ENCODE data around the gene SLC37A1.

GRCh38 chr21:42538479-42539275, 25.0 kb downstream of the SLC37A1 start:
- TF ChIP-seq, protein P1, sequence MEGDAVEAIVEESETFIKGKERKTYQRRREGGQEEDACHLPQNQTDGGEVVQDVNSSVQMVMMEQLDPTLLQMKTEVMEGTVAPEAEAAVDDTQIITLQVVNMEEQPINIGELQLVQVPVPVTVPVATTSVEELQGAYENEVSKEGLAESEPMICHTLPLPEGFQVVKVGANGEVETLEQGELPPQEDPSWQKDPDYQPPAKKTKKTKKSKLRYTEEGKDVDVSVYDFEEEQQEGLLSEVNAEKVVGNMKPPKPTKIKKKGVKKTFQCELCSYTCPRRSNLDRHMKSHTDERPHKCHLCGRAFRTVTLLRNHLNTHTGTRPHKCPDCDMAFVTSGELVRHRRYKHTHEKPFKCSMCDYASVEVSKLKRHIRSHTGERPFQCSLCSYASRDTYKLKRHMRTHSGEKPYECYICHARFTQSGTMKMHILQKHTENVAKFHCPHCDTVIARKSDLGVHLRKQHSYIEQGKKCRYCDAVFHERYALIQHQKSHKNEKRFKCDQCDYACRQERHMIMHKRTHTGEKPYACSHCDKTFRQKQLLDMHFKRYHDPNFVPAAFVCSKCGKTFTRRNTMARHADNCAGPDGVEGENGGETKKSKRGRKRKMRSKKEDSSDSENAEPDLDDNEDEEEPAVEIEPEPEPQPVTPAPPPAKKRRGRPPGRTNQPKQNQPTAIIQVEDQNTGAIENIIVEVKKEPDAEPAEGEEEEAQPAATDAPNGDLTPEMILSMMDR (IDR thresholded peaks at IDR 0.05): no peak
- TF ChIP-seq POLR2A (IDR thresholded peaks at IDR 0.05) (no peak), EP300 (IDR thresholded peaks at IDR 0.05) (no peak), POLR2AphosphoS5 (IDR thresholded peaks at IDR 0.05) (no peak)

Measured in sigmoid colon (tissue), 4 donors.